Posterior cingulate gyrus (tissue), 11 donors: ENCODE results near the gene GALNT1.

Experiments used
- DNase-seq, 10 donors: peaks; one replicate each; pipeline versions ENCODE4 v3.0.0 to v3.0.0-alpha.2; 2020 to 2021; ENCODE audit warnings: mixed read lengths in 3 of 10
- intact Hi-C: fragments of 100-400 bp; cut with DNase I; formaldehyde crosslinking; loops from one replicate; pipeline ENCODE4 v1.15.1; 2023

The GALNT1 gene

DNA sequence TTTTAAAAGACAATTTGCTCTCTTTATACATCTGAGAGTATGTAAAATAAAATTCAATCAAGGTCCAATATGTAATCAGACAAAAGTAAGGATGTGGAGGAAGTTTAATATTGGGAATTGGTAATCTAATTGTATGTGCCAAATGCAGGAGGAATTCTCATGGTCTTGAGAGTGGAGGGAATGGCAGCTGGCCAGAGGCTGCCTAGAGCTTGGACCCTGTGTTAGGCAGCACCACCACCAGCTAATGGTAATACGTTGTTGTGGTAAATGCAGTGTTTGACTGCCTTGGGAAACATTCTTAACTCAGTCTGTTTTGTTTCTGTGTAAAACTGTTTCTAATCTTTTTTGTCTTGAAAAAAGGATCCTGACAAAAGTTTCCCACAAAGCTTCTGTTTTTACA is 30.0 kb downstream of the GALNT1 start:
- intact Hi-C loops = no loop called here
- DNase-seq = no peak

DNA sequence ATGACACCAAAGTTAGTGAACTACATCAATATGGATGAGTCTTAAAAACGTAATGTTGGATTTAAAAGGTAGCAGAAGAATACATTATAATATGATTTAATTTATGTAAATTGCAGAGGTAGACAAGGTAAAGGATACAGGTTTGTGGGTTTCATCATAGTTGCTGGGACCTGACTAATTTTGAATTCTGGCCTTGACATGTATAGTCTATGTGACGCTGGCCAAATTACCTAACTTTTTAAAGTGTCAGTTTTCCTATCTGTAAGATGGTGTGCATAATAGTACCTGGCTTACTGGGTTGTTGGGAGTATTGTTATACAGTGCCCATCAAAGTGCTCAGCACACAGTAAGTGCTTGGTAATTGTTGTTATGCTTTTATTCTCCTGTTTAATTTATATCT is 34.5 kb downstream of the GALNT1 start:
- intact Hi-C loops = no loop called here

DNA sequence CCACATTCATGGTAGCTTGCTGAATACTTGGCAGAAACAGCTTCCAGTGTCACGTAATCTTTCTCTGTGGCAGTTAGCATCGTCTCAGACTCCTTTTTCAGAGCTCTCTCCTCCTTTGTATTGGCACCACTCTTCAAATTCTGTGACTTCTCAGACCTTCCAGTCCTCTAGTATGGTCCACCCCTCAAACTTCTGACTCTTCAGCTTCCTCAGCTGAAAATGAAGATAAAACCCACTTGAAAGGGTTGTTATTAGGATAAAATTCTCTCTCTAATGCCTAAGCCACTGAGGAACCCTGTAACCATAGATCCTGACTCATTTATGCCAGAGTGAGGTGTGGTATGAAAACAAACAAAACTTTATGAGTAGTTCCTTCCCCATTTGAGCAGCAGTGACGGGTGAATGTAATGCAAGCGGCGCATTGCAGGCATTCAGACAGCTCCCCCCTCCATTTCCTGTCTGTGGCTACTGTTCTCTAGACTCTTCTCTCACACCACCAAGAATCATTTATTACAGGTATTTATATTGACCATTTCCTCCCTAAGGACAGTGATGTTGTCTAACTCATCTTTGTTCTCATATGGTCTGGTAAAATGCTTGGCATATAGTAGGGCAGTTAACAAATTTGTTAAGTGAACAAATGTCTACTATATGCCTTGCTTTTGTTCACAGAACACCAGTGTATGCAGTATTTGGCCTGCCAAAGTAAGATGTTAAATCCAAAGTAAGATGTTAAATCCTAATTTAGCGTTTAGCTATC is 35.3 kb downstream of the GALNT1 start:
- DNase-seq = peak in 1 of 10 donors; percentile 64
- intact Hi-C loops = no loop called here

More for the DNA sequence above, 34.5 kb downstream of the GALNT1 start:
- no peak for DNase-seq

DNA sequence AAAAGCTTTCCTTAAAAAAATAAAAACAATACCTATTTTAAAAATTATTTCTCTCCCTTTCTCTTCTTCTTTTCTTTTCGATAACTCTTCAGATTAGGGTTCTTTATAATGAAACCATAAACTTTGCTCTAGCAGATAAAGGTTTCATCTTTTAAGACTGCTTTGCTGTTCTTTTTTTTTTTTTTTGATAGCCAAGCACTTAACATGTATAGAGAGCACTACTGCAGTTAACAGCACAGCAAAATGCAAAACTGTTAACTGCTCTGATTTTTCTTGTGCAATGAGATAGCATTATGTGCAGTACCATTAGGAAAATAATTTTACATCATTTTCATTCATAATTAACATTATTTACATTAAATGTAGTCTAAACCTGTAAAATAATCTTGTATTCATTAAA is 36.3 kb downstream of the GALNT1 start:
- DNase-seq = no peak
- intact Hi-C loops = no loop called here

DNA sequence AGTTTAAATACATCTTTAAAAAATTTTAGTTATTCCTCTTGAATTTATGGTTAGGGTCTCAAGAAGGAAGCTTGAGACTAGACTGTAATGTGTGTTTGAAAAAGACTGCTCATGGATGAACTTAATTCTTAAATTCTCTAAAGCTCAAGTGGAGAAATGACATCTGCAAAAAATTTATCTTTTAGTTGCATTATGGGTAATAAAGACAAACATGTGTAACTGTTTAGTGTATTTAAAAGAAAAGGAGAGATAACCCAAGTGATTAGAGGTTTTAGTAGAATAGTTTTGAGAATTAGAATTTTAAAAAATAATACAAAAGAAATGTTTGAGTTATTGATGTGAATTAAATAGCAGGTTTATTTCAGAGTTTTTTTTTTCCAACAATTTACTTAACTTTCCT is 36.7 kb downstream of the GALNT1 start:
- no peak for DNase-seq
- intact Hi-C loops = no loop called here

DNA sequence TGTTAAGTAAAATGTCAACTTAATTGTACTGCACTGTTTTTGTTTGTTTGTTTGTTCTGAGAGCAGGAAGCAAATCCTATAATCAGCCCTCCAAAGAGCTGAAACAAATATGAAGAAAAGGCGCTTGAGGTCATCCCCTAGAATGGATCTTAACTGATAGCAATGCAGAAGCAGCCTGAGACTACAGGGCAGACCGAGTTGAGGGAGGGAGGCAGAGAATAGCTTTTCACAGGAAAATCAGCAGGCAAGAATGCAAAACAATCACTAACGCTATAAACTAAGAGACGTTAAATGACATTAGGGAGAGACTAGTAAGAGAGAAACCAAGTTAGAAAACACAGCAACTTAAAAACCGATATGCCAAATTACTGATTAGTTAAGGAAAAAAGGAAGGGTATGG is 37.2 kb downstream of the GALNT1 start:
- intact Hi-C loops = no loop called here
- no peak for DNase-seq

DNA sequence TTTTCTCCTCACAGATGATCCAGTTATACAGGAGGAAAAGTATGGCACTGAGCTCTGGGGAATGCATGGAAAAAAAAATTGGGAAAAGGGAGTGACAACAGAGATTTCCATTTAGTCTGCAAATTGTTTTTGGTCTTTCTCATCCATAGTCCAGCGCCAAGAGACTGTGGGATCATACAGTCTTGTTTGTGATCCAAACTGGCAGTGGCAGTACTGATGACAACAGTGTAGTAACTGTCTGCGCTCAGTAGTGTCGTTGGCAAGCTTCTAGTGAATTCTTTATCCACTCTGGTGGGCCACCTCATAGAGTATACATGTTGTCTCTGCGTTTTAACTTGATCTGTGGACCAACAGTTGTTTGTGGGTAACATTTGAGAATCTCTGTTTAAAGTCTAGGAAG is 37.9 kb downstream of the GALNT1 start:
- intact Hi-C loops = no loop called here
- peak in 6 of 10 donors; percentile 13 to 77 (median 28) for DNase-seq

DNA sequence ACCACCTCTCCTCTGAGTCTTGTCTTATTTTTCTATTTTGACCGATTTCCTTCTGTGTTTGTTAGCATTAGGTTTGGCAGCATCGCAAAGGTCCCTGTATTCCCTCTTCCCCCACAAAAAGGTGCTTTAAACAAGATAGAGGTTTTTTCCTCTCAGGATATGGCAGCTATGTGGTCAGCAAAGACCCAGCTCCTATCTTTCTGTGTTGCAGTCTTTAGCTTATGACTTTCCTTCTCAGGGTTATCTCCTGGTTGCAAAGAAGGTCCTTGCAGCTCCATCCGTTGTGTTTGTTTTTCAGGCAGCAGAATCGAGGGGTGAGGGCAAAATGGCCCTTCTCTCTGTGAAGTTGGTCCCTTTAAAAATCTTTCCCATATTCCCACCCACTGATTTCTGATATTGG is 38.4 kb downstream of the GALNT1 start:
- intact Hi-C loops = no loop called here
- no peak for DNase-seq

DNA sequence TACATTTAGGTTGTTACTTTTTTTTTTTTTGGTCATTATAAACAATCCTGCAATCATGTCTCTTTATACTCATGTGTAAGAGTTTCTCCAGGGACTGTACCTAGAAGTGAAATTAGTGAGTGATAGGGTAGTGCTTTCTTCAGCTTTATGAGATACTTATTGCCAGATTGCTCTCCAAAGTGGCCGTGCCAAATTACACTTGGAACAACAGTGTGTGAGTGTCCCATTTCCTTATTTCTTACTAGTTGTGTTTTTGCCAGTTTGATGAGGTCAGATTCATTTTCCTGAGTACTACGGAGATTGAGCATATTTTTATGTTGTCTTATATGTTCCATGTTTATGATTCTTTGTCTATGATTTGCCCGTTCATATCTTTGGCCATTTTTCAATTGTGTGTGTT is 39.2 kb downstream of the GALNT1 start:
- DNase-seq = no peak
- intact Hi-C loops = no loop called here

DNA sequence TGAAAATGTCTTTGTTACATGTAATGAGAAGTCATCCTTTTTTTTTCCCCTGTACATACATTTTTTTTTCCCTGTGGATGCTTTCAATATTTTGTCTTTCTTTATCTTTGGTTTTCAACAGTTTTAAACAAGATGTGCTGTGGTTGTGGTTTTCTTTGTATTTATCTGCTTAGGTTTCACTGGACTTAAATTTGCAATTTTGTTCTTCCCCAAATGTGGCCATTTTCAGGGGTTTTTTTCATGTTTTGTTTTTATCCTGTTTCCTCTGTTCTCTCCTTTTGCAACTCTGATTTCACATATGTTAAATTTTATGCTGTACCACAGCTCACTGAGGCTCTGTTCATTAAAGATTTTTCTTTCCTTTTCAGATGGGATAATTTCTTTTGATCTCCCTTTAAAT is 41.7 kb downstream of the GALNT1 start:
- intact Hi-C loops = no loop called here

DNA sequence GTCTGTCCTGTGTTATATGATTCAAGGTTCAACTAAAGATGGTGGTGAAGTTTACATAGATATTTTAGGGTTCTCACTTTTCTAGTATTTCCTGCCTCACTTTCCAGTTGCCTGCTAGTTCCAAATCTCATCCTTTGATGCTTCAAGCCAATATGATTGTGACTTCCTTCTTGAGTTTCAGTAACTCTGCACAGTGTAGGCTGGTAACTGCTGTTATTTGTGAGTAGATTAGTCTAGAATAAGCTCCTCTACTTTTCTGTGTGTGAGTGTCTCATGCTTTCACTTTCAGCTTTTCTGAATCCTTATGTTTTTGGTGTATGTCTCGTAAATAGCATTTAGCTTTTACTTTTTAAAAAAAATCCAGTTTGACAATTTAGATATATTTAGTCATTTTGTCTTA is 42.6 kb downstream of the GALNT1 start:
- DNase-seq = no peak
- intact Hi-C loops = no loop called here

More for the DNA sequence above, 41.7 kb downstream of the GALNT1 start:
- DNase-seq = no peak

DNA sequence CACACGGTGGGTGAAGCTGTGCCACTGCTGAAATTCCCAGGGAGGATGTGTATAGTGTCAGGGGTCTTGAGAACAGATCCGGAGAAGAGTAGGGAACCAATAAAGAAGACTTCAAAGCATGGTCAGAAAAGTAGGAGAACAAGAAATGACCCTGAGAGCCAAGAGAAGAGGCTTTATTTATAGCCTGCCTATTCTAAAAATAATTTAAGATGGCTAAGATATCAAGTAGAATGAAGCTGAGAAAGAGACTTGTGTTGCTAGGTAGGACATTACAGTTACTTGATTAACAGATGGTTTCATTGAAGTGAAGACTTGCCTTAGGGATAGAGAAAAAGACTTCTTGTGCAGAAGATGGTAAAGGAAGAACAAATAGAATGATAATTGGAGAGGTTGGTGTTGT is 43.7 kb downstream of the GALNT1 start:
- no peak for DNase-seq
- intact Hi-C loops = no loop called here

DNA sequence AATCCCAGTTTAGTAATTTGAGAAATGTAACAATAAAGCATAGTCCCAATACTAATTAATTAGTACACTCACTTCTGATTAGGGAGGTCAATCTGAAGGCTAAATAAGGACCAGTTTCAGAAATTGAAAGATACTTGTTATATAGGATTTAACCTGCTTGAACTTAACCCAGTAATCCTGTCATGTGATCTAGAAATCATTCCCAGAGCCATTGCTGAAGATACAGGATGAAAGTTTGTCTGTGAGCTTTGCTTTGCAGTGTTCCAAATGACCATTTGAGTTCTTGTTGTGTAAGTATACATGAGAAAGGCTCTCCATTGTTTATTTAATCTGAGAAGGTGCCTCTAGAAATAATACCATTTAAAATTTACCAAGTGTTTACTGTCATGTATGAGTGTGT is 52.2 kb downstream of the GALNT1 start:
- DNase-seq = no peak

DNA sequence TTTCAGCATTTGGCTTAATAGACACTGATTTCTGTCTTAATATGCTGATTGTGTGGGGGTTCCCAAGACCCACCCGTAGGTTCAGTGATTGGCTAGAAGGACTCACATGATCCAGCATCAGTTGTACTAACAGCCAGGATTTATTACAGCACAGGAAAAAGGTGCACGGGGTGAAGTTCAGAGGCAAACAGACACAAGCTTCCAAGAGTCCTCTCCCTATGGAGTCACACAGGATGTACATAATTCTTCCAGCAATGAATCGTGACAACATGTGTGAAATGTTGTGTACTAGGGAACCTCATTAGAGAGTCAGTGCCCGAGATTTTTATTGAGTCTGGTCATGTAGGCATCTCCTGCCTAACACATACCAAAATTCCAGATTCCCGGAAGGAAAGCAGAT is 52.8 kb downstream of the GALNT1 start:
- intact Hi-C loops = no loop called here
- DNase-seq = no peak

More for the DNA sequence above, 52.2 kb downstream of the GALNT1 start:
- intact Hi-C loops = no loop called here

DNA sequence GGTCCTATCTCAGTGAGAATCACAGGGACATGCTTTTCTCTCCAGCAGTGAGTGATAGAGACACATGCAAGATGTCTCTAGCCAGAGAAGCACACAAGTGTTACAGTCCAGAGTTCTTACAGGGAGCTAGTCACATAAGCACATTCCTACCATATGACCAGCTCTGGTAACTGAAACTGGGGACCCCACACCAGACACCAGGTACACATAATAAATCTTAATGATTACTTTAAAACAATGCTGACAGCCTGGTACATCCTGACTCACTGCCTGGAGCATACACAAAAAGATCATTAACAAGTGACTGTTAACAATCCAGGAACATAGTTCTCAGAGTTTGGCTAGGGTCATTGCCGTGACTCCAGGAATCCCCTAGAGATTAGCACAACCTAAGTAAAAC is 53.6 kb downstream of the GALNT1 start:
- intact Hi-C loops = no loop called here

DNA sequence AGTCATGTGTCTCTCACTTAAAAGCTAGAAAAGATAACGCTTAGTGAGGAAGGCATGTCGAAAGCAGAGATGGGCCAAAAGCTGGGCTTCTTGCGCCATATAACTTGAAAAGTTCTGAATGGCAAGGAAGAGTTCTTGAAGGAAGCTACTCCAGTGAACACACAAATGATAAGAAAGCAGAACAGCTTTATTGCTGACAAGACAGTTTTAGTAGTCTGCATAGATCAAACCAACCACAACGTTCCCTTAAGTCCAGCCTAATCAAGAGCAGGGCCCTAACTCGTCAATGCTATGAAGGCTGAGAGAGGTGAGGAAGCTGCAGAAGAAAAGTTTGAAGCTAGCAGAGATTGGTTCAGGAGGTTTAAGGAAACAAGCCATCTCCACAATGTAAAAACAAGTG is 55.7 kb downstream of the GALNT1 start:
- DNase-seq = no peak
- intact Hi-C loops = no loop called here

More for the DNA sequence above, 53.6 kb downstream of the GALNT1 start:
- DNase-seq = no peak

DNA sequence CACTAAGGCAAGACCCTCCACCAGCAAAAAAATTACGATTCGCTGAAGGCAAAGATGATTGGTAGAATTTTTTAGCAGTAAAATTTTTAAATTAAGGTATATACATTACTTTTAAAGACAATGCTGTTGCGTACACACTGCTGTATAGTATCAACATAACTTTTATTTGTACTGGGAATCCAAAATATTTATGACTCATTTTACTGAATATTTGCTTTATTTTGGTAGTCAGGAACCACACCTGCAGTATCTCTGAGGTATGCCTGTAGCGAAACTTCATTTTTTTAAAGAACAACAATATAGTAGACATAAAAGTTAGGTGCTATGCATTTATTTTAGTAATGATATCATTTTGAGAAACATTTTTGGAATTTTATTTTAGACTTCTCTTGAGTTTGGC is 57.8 kb downstream of the GALNT1 start:
- intact Hi-C loops = no loop called here
- no peak for DNase-seq

DNA sequence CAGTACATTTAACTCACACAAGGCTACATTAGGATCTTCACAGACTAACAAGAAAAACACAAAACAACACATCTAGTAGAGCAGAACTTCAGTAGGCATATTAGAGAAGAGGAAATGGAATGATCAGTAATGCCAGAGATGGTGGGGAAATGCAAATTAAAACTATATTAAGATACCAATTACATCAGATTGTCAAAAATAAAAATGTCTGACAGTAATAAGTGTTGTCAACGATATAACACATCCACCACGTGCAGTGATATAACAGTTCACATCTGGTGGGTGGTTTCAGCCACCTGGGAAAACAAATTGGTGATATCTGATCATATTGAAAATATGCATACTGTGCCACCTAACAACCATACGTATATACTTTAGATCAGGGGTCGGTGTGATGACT is 59.9 kb downstream of the GALNT1 start:
- no peak for DNase-seq
- intact Hi-C loops = no loop called here

DNA sequence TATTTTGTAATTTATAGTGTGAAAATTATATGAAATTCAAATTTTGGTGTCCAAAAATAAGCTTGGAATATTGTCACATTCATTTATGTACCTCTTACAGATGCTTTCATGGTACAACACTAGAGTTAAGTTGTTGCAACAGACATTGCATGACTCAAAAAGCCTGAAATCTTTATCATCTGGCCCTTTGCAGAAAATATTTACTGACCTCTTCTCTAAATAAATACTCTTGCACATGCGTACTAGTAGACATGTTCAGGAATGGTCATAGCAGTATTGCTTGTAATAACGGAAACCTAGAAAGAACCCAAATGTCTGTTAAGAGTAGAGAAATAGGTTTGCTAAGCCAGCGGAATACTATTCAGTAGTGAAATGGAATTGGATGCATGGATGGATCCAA is 60.4 kb downstream of the GALNT1 start:
- no peak for DNase-seq
- intact Hi-C loops = no loop called here

DNA sequence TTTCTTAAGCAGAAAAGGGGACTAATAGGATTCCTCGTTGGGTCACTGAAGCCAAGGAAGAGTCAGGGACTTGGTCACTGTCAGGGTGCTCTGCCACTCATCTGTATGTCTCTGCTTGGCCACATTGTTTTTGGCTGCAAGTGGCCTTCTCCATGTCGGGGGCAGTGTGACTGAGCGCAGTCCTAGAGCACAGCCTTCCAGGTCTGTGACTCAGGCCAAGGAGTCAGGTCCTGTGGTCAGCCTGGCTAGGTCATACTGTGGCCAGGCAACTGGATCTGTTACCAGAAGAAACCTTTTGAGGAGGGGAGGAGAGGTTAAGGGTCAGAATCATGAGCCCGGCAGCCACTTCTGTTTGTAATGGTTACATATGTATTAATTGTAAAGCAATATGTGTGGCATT is 61.3 kb downstream of the GALNT1 start:
- DNase-seq = no peak
- intact Hi-C loops = no loop called here

DNA sequence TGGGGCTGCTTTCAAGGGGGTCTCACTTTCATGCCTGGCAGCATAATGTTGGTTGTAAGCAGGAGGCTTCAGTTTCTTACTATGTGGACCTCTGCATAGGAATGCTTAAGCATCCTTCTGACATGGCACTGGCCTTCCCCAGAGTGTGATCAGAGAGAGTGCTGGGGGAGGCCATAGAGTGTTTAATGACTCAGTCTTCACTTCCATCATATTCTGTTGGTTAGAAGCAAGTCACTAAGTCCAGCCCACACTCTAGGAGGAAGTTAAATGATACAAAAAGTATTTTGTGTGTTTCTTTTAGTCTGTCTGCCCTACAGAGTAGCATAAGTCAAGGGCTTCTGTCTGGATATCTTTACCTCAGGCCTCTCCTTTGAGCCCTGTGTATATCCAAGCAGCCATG is 64.9 kb downstream of the GALNT1 start:
- DNase-seq = no peak
- intact Hi-C loops = no loop called here

DNA sequence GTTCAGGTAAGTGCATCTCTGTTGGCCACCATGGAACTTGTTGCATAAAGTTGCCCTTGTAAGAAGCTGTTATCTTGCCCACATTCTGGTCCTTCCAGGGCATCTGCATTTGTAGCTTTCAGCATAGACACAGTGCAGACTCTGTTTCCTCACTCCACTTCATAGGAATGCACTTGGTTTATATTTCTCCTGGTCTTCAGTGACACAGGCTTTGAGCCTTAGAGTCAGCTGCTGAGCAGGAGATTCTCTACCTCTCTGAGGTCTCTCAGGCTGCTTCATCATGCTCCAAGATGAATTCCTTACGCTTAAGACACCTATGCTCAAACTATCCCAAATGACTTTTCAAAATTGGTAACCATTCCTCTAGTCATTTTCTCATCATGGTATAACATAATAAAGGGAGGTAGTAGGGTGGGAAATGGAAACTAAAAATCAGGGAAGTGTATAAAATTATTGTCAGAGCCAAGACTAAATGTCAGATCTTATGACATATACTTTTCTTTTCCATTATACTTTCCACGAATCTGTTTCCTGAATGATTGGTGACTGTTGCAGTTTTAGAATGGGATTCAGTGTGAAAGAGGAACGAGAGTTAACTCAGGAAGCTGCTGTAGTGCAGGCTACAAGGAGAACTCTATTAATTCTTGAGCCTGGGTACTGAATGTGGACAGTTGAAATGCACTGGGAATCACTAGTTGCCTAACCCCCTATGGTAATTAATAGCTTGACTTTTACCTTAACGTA is 72.0 kb downstream of the GALNT1 start:
- DNase-seq = no peak
- intact Hi-C loops = no loop called here
